ENCODE data around the gene CACNA1A. TPM values are rescaled to one million over a fixed set of nuclear protein-coding genes. Genes with fewer than 3 reads are reported as not detected.
"Not testable (repeated sequence)": the region's sequence is repeated elsewhere in the genome, so short reads cannot be mapped to it uniquely, and the experiment has no call there.

CACNA1A gene
- total RNA-seq, 2 donors from 2014 or later, result 6.0 to 8.8 TPM

- ATAC-seq (no peak), DNase-seq (no peak)
- intact Hi-C loops (cut with DNase I, micrococcal nuclease), result no loop called here
Observed at GRCh38 chr19:13220847-13221246, 285.4 kb downstream of the CACNA1A start.

- no peak for ATAC-seq
- intact Hi-C loops (cut with DNase I, micrococcal nuclease), result no loop called here
- no peak for DNase-seq
Observed at GRCh38 chr19:13215572-13216380, 290.5 kb downstream of the CACNA1A start.

GRCh38 chr19:13214036-13214730 lies 292.1 kb downstream of the CACNA1A start:
- DNase-seq, result no peak

GRCh38 chr19:13212759-13213330 lies 293.4 kb downstream of the CACNA1A start:
- ATAC-seq (peak; percentile 76), DNase-seq (peak; percentile 59 to 80)
- intact Hi-C loops (cut with DNase I, micrococcal nuclease), result no loop called here

More at GRCh38 chr19:13214036-13214730, 292.1 kb downstream of the CACNA1A start:
- ATAC-seq, result no peak
- intact Hi-C loops (cut with DNase I, micrococcal nuclease), result no loop called here

- ATAC-seq, result no peak
- intact Hi-C loops (cut with DNase I, micrococcal nuclease), result no loop called here
- no peak for DNase-seq
Observed at GRCh38 chr19:13211426-13212308, 294.6 kb downstream of the CACNA1A start.

GRCh38 chr19:13210941-13211340 lies 295.3 kb downstream of the CACNA1A start:
- ATAC-seq (no peak), DNase-seq (no peak)
- intact Hi-C loops (cut with DNase I, micrococcal nuclease), result no loop called here

- intact Hi-C loops (cut with DNase I, micrococcal nuclease), result no loop called here
- ATAC-seq (no peak), DNase-seq (no peak)
Observed at GRCh38 chr19:13210339-13210775, 295.9 kb downstream of the CACNA1A start.

- DNase-seq (no peak), ATAC-seq (no peak)
- intact Hi-C loops (cut with DNase I, micrococcal nuclease), result no loop called here
Observed at GRCh38 chr19:13209484-13210338, 296.6 kb downstream of the CACNA1A start.

GRCh38 chr19:13208672-13209483 lies 297.4 kb downstream of the CACNA1A start:
- ATAC-seq (no peak), DNase-seq (no peak)
- intact Hi-C loops (cut with DNase I, micrococcal nuclease), result no loop called here

- ATAC-seq (no peak), DNase-seq (peak in 1 of 2 donors; percentile 53)
- intact Hi-C loops (cut with DNase I, micrococcal nuclease), result no loop called here
Observed at GRCh38 chr19:13207846-13208671, 298.2 kb downstream of the CACNA1A start.

- DNase-seq, result no peak
- intact Hi-C loops (cut with DNase I, micrococcal nuclease), result no loop called here
- ATAC-seq, result no peak
Observed at GRCh38 chr19:13207237-13207845, 298.9 kb downstream of the CACNA1A start.

- ATAC-seq (no peak), DNase-seq (no peak)
- intact Hi-C loops (cut with DNase I, micrococcal nuclease), result no loop called here
Observed at GRCh38 chr19:13206587-13206986, 299.7 kb downstream of the CACNA1A start.

GRCh38 chr19:13202112-13202511 lies 304.2 kb downstream of the CACNA1A start:
- DNase-seq; intact Hi-C loops (cut with DNase I, micrococcal nuclease); ATAC-seq: not testable (repeated sequence)

GRCh38 chr19:13198634-13199033 lies 307.6 kb downstream of the CACNA1A start:
- ATAC-seq (no peak), DNase-seq (no peak)
- intact Hi-C loops (cut with DNase I, micrococcal nuclease), result loop anchor here in 1 of 2 donors (10.0 kb wide), 1 partner anchor 66 kb away; no protein-coding TSS in a partner anchor

GRCh38 chr19:13195678-13196077 lies 310.6 kb downstream of the CACNA1A start:
- DNase-seq, result peak; percentile 81
- ATAC-seq, result peak; percentile 68
- intact Hi-C loops (cut with DNase I, micrococcal nuclease), result loop anchor here in 1 of 2 donors (10.0 kb wide), 1 partner anchor 69 kb away; no protein-coding TSS in a partner anchor
